Measurements from ENCODE around the gene CDH15. TPM values are rescaled to one million over a fixed set of nuclear protein-coding genes. Genes with fewer than 3 reads are reported as not detected.

CDH15 gene
- total and polyA plus RNA-seq, 2 of the 13 experiments (the other 11 are each of a cell fraction or from before 2014, with no cell fraction given) = 0.74 to 2.2 TPM

- TF ChIP-seq FUBP1 (CRISPR knock-in tag; IDR thresholded peaks at IDR 0.05; ENCODE audit: borderline replicate concordance) (no peak), PLRG1 (conservative IDR thresholded peaks at IDR 0.05) (no peak), SIX1 (CRISPR knock-in tag; IDR thresholded peaks at IDR 0.05; ENCODE audit: borderline replicate concordance) (no peak), CHD4 (IDR thresholded peaks at IDR 0.05; ENCODE audit: borderline replicate concordance, low read length) (no peak), ZFP36 (IDR thresholded peaks at IDR 0.05; ENCODE audit: borderline replicate concordance, low read depth, low read length, partially characterized antibody) (no peak), ATF4 (CRISPR knock-in tag; IDR thresholded peaks at IDR 0.05) (no peak), NFAT5 (CRISPR knock-in tag; IDR thresholded peaks at IDR 0.05) (no peak), DZIP1 (CRISPR knock-in tag; IDR thresholded peaks at IDR 0.05) (0 out of 2 replicates have a peak, but pooled peaks have one; percentile 8), ZFP41 (CRISPR knock-in tag; IDR thresholded peaks at IDR 0.05; ENCODE audit: borderline replicate concordance) (peak; percentile 4; the same call in 1 of the 2 replicates), ZMYM3 (CRISPR knock-in tag; IDR thresholded peaks at IDR 0.05) (peak; percentile 37; the same call in 1 of the 2 replicates), NBN (conservative IDR thresholded peaks at IDR 0.05) (no peak), PCBP1 (IDR thresholded peaks at IDR 0.05; ENCODE audit: borderline replicate concordance, low read depth, low read length) (no peak), ZBTB25 (CRISPR knock-in tag; IDR thresholded peaks at IDR 0.05) (no peak), IKZF4 (CRISPR knock-in tag; IDR thresholded peaks at IDR 0.05; ENCODE audit: borderline replicate concordance, low read depth, not compliant biosample characterization) (peak; percentile 14), LBX2 (CRISPR knock-in tag; IDR thresholded peaks at IDR 0.05; ENCODE audit: borderline replicate concordance) (0 out of 2 replicates have a peak, but pooled peaks have one; percentile 8), YEATS2 (CRISPR knock-in tag; IDR thresholded peaks at IDR 0.05; ENCODE audit: borderline replicate concordance) (no peak)
Measured at GRCh38 chr16:89159850-89160354, 11.6 kb upstream of the CDH15 start (continued).
